GM19238 (cell line): Measurements from ENCODE around the gene OR1K1.
"Not testable (repeated sequence)": the region's sequence is repeated elsewhere in the genome, so short reads cannot be mapped to it uniquely, and the experiment has no call there.

Experiments used
- DNase-seq: peaks from one replicate; pipeline ENCODE4 v3.0.0; 2011; ENCODE audit warnings: low spot score; ENCODE audit not compliant: insufficient read length

The OR1K1 gene

DNA sequence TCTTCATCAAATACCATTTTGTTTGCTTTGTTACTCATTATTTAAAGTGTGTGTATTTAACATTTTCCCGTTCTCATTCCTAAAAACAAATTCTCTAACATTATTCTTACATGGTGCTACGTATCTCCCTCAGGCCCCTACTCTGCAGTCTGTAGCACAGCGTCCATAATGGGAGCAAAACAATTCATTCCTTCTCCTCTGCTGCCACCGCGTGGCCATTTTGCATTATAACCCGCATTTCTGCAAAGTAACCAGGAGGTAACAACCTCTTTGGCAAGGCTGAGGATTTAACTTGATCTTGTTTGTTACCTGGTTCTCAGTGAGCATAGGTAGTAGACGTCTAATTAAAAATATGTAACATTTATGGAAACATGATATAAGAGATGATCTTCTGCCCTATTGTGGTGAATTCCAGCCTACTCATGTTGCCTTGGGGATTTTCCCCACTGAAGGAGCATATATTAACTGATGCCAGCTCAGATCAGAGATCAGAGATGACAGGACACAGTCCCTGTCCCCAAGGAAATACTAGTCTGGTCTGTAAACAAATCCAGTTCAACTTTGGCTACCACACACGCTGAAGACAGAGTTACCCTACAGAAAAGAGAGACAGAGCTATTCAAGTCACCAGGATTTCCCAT lies 10.5 kb downstream of the OR1K1 start:
- peak; percentile 64 for DNase-seq

DNA sequence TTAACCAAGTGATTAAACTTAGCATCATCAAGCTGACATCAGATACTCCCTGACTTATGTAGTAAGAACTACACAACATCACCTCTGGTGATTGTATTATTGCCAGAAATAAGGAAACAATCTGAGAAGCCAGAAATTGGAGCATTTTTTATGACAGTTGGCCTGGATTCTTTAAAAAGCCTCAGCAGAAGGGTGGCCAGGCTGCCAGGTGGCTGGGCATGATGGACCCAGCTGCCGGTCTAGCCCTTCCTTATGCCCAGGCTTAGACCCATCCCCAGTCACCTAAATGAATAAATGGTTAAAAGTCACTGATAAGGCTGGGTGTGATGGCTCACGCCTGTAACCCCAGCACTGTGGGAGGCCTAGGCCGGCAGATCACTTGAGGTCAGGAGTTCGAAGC lies 12.8 kb downstream of the OR1K1 start:
- DNase-seq: no peak

DNA sequence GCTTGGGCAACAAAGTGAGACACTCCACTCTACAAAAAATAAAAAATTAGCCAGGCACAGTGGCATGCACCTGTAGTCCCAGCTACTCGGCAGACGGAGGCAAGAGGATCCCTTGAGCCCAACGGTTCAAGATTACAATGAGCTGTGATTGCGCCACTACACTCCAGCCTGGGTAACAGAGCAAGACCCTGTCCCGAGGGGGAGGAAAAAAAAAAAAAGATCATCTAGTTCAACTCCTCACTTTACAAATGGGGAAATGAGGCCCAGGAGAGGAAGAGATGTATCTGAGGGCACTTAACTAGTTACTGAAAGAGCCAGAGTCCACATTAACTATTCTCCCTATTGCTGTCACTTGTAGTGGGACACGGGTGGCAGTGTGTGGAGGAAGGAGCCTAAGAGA lies 14.6 kb downstream of the OR1K1 start:
- no peak for DNase-seq

DNA sequence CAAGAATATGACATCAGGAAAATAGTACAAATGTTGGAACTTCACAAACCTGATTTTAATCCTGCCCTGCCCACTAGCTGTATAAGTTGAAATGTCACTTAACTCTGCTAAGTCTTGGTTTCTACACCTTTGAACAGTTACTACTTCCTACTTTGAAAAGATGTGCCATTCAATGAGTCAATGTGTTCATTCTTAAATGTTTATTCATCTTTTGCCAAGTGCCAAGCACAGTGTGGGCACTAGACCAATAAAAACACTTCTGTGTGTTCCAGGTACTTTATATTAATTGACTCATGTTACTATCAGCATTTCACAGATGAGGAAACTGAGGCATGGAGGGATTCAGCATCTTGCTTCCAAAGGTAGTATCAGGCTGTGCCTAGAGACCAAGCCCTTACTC lies 15.6 kb downstream of the OR1K1 start:
- DNase-seq: no peak

DNA sequence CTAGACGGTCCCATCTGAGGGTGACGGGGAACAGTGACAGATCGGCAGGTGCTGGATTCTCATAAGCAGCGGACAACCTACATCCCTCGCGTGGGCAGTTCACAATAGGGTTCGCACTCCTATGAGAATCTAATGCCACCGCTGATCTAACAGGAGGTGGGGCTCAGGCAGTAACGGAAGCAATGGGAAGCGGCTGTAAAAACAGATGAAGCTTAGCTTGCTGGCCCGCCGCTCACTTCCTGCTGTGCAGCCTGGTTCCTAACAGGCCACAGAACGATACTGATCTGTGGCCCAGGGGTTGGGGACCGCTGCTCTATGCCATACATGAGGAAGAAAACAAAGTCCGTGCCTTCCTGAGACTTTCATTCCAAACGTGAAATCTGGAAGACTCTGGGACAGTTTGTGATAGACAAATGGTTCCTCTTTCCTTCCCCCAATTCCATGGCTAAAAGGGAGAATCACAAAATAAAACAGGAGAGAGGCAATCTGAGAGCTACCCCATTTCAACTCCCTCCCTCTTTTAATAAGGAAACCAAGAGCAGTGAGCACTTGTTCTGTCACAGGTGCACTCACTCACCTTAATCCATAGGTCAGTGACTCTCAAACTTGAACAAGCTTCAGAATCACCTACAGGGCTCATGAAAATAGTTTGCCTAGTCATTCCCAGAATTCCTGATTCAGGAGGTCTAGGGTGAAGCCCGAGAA lies 16.4 kb downstream of the OR1K1 start:
- DNase-seq: no peak

DNA sequence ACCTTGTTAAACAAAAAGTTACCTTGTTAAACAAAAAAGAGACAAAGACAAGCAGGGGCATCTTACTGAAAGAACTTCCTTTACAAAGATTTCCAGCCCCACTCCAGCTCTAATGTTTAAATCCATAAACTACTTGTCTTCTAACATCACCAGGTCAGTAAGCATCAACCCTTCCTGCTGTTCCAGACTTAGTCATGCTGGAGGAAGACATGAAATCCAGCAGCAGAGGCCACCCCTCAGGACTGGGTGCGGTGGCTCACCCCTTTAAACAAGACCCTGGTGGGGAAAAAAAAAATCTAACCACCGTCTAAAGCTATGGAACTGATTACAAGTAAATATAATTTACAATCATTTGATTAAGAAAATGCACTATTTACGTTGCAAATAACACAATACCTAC lies 19.4 kb downstream of the OR1K1 start:
- no peak for DNase-seq

DNA sequence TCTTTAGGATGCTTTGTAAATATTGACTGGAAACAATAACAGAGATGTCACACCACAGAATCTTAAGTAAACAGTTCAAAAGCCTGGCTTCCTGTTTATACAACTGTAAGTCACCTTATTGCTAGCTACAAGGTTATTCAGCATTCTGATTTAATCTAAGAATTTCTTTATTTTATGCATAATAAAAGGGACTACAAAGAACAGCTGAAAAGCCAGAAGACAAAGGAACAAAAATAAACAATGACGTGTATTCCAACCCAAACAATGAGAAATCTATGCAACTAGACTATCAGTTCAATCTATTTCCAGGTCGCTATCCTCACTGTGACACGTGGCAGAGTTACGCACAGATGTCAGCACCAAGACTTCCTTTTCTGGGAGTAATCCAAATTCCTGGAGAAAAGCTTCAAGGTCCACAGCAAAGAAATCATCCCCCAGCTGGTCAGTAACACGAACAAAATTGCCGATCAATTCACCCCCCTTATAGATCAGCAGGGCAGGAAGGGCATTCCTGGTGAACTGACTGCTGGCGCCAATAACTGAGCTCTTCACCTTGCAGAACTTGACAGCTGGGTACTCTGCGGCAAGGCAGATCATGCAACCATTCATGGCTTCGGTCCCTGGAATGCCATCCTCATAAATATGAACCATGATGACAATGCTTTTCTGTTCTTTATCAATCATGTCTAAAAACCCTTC lies 20.0 kb downstream of the OR1K1 start:
- DNase-seq: no peak

DNA sequence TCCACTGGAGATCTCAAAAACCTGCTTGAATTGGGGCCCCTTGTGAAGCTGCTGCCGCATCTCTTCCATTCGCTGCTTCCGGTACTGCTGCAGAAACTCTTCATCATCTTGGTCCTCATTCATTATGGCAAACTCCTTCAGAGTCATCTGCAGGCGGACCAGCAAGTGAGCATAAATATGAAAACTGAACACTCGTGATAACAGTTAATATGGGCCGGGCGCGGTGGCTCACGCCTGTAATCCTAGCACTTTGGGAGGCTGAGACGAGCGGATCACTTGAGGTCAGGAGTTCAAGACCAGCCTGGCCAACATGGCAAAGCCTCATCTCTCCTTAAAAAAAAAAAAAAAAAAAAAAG lies 20.5 kb downstream of the OR1K1 start:
- no peak for DNase-seq

DNA sequence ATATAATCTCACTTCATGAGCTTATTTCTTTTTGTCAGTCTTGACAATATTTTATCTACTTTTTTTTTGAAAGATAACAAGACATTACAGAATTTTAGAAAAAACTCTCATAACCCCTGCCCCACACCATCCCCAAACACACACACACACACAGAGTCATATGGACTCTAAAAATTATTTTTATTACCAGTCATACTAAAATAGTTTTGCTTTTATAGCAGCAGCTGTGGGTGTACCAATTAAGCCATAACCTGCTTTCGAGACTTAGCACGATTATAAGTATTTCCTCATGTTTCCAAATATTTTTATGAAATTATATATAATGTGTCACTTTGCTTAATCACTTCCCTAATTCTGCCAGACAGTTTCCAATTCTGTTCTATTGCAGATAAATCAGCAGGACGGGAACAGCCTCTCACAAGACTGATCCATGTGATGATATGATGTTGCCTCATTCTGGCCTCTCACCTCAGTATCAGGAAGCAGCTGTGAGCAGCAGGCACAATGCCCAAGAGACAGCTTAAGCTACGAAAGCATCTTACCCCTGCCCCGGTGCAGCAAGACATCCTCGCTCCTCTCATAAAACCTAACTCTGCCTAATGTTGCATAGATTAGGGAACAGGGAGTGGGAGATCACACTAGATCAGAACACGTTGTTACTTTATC lies 21.5 kb downstream of the OR1K1 start:
- DNase-seq: no peak

DNA sequence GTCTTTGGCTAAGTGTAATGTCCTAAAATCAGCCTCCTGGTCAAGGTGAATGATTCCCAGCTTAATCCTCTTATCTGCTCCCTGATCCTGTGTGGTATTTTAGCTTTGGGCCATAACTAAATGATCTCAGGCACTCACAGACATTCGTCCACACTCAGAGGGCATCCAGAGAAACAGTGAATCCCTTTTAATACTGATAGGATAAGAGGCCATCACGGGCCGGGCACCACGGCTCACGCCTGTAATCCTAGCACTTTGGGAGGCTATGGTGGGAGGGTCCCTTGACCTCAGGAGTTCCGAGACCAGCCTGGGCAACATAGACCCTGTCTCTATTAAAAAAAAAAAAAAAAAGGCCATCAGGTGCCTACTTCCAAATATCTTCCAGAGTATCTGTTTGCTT lies 22.1 kb downstream of the OR1K1 start:
- DNase-seq: no peak

DNA sequence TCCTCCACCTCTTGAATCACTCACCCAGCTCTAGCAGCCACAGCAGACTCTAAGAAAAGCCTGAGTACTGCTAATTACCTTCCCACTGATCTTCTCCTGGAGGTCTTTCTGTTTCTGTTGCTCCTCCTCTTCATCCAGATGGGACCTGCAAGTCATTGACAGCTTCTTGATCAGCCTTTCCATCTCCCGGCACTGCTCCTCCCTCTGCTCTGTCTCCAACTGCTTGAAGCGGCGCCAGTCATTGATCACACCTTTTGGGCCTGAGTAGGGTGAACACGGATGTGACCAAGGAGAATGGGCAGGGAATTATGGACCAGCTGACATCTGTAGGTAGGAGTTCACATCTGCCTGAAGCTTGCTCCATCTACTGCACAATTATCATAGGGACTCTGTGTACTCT lies 23.0 kb downstream of the OR1K1 start:
- no peak for DNase-seq

DNA sequence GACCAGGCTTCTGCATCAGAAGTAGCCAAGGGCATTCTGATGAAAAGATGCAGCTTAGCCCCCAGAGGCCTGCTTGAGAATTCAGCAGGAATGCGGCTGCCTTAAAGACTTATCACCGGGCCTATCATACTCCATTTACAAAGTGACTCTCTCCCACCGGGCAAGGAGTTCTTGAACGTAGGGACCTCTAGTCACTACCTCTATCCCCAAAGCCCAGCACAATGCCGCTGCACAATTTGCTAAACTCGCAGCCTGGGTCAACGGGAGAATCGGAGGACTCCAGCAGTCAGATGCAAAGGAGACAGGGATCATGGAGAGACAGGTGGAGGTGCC lies 27.8 kb downstream of the OR1K1 start:
- no peak for DNase-seq

DNA sequence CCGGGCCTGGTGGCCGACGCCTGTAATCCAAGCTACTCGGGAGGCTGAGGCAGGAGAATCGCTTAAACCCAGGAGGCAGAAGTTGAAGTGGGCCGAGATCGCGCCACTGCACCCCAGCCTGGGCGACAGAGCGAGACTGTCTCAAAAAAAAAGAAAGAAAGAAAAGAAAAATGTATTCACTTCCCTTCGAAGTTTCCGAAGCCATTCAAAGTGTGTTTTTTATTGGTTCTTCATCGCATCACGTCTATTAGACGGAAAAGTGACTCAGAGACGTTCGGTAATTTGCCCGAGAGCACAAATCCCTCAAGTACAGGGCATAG lies 29.0 kb downstream of the OR1K1 start:
- not testable (repeated sequence) for DNase-seq

DNA sequence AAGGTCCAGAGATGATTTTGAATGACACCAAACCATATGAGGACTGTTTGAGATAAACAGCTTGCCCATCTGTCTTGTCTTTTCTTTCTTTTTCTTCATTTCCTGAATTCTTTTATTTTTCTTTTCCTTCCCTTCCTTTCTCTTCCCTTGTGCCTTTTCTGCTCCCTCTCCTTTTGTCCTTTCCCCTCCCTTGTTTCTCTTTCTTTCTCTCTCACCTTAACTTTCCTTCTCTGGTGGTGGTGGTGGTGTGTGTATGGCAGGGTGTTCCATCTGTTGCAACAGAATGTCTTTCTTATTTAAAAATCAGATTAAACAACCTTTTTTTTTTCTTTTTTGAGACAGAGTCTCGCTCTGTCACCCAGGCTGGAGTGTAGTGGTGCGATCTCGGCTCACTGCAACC lies 32.3 kb downstream of the OR1K1 start:
- DNase-seq: no peak

DNA sequence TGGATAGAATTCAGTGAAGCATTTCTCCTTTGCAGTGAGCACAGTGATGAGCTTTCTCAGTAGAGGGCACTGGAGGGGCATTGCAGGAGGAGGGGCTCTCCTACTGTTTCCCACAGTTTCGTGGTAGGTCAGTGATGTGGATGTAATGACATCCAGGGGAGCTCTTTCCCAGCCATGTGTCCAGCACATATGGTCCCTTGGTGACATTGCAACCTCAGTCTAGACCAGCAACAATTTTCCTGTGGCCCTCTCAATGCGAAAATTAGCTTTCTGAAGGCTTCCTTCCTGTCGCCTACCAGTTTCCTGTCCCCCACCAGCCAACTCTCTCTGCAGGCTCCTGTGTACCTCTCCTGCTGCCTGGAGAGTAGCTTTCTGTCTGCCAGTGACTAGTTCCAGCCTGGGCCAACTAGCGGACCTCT lies 35.4 kb downstream of the OR1K1 start:
- DNase-seq: peak; percentile 29

DNA sequence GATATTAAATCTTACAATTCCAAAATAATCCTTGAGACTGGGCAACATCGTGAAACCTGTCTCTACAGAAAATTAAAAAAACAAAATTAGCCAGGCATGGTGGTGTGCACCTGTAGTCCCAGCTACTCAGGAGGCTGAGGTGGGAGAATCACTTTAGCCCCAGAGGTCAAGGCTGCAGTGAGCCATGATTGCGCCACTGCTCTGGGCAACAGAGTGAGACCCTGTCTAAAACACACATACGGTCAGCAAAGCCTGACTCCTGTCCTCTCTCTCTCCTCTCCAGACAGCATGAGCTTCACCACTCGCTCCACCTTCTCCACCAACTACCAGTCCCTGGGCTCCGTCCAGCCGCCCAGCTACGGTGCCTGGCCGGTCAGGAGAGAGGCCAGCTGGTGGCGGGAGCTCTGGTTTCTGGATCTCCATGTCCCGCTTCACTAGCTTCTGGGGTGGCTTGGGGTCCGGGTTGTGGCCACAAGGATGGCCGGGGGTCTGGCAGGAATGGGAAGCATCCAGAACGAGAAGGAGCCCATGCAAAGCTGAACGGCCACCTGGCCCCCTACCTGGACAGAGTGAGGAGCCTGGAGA lies 37.4 kb downstream of the OR1K1 start:
- DNase-seq: no peak

DNA sequence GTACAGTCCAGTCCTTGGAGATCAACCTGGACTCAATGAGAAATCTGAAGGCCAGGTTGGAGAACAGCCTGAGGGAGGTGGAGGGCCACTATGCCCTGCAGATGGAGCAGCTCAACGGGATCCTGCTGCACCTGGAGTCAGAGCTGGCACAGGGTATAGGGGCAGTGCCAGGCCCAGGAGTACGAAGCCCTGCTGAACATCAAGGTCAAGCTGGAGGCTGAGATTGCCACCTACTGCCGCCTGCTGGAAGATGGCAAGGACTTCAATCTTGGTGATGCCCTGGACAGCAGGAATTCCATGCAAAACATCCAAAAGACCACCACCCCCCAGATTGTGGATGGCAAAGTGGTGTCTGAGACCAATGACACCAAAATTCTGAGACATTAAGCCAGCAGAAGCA lies 38.5 kb downstream of the OR1K1 start:
- not testable (repeated sequence) for DNase-seq

DNA sequence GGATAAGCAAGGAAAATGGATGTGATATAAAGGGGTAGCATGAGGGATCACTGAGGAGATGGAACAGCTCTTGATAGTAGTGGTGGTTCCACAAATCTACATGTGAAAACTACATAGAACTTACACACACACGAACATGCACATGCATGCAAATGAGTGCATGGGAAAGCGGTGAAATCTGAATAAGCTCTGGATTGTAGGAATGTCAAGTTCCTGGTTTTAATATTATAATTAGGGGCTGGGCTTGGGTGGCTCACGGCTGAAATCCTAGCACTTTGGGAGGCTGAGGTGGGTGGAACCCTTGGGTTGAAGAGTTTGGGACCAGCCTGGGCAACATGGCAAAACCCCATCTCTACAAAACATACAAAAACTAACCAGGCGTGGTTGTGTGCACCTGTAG lies 41.6 kb downstream of the OR1K1 start:
- DNase-seq: no peak

DNA sequence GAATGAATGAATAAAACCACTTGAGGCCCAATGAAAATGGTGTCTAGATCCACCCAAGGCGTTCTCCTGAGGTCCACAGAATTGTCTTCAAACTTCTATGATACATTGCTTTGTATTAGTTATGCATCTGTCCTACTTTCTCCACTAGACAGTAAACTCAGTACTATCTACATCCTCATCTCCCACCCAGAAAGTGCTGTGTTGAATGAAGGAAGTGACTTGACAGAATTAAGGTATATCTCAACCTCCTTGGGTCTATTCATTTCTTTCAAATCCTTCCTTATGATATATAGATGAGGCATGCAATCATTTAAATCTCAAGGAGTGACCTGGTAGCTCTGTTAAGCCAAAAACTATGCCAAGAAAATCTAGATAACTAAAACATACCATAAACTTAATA lies 44.2 kb downstream of the OR1K1 start:
- no peak for DNase-seq

DNA sequence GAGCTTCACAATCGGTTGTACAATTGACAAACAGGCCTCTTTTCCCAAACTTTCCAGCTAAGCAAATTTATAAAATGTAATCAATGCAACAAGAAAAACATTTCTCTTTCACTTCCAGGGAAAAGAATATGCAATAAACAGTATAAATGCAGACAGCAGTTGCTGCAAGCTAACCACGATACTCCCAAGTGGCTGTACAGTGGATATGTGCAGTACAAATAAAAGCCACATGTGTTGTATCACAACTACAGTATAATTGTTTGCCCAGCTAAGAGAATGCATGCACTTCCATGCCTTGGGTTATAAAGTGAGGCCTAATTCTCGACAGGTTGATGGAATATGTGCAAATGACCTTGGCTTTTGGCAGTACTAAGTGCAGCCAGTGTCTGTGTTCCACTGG lies 45.2 kb downstream of the OR1K1 start:
- DNase-seq: no peak

DNA sequence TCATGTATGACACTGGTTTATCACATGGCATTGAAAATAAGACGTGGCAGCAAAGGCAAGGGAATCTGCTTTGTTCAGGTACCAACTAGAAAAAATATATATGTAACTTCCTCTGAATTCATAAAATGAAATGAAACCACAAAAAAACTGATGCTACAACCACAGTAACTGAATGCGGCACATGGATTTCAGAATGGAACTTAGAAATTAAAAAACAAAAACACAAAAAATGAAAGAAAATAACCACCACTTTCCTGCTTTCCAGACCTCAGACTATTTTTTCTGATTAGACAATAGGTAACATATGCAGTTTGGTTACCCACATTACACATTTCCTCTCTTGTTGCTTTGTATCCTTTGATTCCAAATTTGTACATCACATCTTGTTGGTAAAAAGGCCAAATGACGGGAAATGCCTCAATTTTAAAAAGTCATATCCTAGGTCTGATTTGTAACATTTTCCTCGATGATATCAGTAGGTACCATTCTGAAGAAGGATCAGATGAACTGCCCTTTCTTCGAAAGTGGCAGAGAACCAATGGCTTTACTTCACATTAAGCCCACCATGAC lies 46.5 kb downstream of the OR1K1 start:
- no peak for DNase-seq
